ENCODE data around the gene GRAP.
"Not testable (repeated sequence)": the region's sequence is repeated elsewhere in the genome, so short reads cannot be mapped to it uniquely, and the experiment has no call there.

DNA sequence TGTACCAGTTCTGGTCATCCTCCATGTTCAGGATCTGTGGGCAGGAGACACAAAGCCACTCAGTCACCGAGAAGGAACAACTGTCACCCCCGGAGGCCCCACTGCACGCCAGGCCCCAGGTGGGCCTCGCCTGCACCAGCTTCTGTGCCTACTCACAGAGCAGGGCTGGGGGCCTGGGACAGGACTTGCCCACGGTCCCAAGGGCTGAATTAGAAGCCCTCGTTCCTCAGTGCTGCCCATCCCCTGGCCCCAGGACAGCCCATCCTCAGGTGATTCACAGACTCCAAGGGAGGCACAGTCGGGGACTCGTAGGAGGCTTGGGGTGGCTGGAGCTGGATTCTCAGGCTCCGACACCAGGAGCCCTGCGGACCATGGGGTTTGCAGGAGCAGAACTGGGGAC is 4.9 kb downstream of the GRAP start:
- TF ChIP-seq, protein P1, sequence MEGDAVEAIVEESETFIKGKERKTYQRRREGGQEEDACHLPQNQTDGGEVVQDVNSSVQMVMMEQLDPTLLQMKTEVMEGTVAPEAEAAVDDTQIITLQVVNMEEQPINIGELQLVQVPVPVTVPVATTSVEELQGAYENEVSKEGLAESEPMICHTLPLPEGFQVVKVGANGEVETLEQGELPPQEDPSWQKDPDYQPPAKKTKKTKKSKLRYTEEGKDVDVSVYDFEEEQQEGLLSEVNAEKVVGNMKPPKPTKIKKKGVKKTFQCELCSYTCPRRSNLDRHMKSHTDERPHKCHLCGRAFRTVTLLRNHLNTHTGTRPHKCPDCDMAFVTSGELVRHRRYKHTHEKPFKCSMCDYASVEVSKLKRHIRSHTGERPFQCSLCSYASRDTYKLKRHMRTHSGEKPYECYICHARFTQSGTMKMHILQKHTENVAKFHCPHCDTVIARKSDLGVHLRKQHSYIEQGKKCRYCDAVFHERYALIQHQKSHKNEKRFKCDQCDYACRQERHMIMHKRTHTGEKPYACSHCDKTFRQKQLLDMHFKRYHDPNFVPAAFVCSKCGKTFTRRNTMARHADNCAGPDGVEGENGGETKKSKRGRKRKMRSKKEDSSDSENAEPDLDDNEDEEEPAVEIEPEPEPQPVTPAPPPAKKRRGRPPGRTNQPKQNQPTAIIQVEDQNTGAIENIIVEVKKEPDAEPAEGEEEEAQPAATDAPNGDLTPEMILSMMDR (IDR thresholded peaks at IDR 0.05; ENCODE audit: borderline replicate concordance, extremely low read depth, low read length, poor library complexity, severe bottlenecking): not testable (repeated sequence)
- TF ChIP-seq EZH2 (IDR thresholded peaks at IDR 0.05; ENCODE audit: borderline replicate concordance, low read depth, low read length, severe bottlenecking): not testable (repeated sequence)

All from DND-41 (cell line).